Endothelial cell of umbilical vein (primary cell): ENCODE results near the gene GPR78. TPM values are rescaled to one million over a fixed set of nuclear protein-coding genes. Genes with fewer than 3 reads are reported as not detected.

Source experiments
- BruUV-seq: library from RNA; stranded (reverse); fragments of 400-500 nt; replicated peaks from 2 replicates; lab custom pipeline; 2021; lab: Mats Ljungman, UMichigan
- CTCF ChIA-PET: fragments of 300-600, 350-600 bp; sonication (Branson Sonifier 250); formaldehyde crosslinking; loops from one replicate; lab custom pipeline; 2021; ENCODE audit warnings: antibody characterized with exemption, inconsistent platforms; lab: Charles Lee
- POLR2A ChIA-PET: fragments of 300-600, 350-600 bp; sonication (Branson Sonifier 250); formaldehyde crosslinking; loops from one replicate; lab custom pipeline; 2021; ENCODE audit warnings: antibody characterized with exemption, inconsistent platforms; lab: Charles Lee
- DNase-seq: peaks from one replicate; pipeline ENCODE4 v3.0.0-alpha.2; 2011; ENCODE audit warnings: low read depth, low spot score
- FAIRE-seq: peaks from 2 replicates; lab custom pipeline; 2011; peaks lifted over from hg19 to GRCh38; lab: Jason Lieb, UNC
- H2AFZ ChIP-seq: 2 replicates; pipeline ENCODE4 v1.6.0; 2012; ENCODE audit warnings: low read depth, low read length, control low read depth, inconsistent platforms
- H3K27ac ChIP-seq: 2 replicates; pipeline ENCODE4 v1.5.1; 2011; ENCODE audit warnings: low read depth, mild to moderate bottlenecking, control low read depth, low read length, moderate library complexity; ENCODE audit not compliant: insufficient read depth
- H3K27me3 ChIP-seq, 2 experiments: 2 replicates each; pipeline versions ENCODE4 v1.6.0 to v1.6.1; 2011; ENCODE audit warnings: low read length in 2 of 2, mixed read lengths in 1 of 2; ENCODE audit not compliant: control insufficient read depth in 2 of 2, insufficient read depth in 2 of 2
- H3K36me3 ChIP-seq, 2 experiments: 2 replicates in 1 of 2; 3 replicates in 1 of 2; pipeline ENCODE4 v1.5.1; 2011; ENCODE audit warnings: low read length in 2 of 2, mild to moderate bottlenecking in 1 of 2, moderate library complexity in 1 of 2; ENCODE audit not compliant: control insufficient read depth in 2 of 2, insufficient read depth in 2 of 2; ENCODE audit errors: extremely low read depth in 1 of 2
- H3K4me1 ChIP-seq: 3 replicates; pipeline ENCODE4 v1.5.1; 2011; ENCODE audit warnings: mild to moderate bottlenecking, low read length; ENCODE audit not compliant: control insufficient read depth, insufficient read depth; ENCODE audit errors: extremely low read depth
- H3K4me2 ChIP-seq: 2 replicates; pipeline ENCODE4 v1.6.1; 2011; ENCODE audit warnings: low read length, control low read depth, mixed read lengths; ENCODE audit not compliant: insufficient read depth
- H3K4me3 ChIP-seq, 3 experiments: fragments of 200-600 bp in 1 of 3; sonication (generic), shearing (Covaris generic) in 1 of 3; replicated peaks in 1 of 3; 2 replicates each; pipeline ENCODE4 v1.5.1; 2011 to 2016; ENCODE audit warnings: control low read depth in 3 of 3, low read length in 3 of 3, mild to moderate bottlenecking in 2 of 3, inconsistent platforms in 1 of 3, low read depth in 1 of 3, moderate library complexity in 1 of 3; ENCODE audit not compliant: insufficient read depth in 1 of 3
- H3K79me2 ChIP-seq: 2 replicates; pipeline ENCODE4 v1.6.0; 2012; ENCODE audit warnings: low read length, inconsistent platforms; ENCODE audit not compliant: control insufficient read depth, insufficient read depth
- H3K9ac ChIP-seq: replicated peaks from 2 replicates; pipeline ENCODE3; 2011; ENCODE audit warnings: low read length, control low read depth; ENCODE audit not compliant: insufficient read depth; ENCODE audit errors: extremely low read depth
- H3K9me1 ChIP-seq: replicated peaks from 3 replicates; pipeline ENCODE4 v1.6.0; 2011; ENCODE audit warnings: mild to moderate bottlenecking, low read length; ENCODE audit not compliant: control insufficient read depth, insufficient read depth; ENCODE audit errors: extremely low read depth
- H3K9me3 ChIP-seq: replicated peaks from 2 replicates; pipeline ENCODE4 v1.5.1; 2012; ENCODE audit warnings: low read length, inconsistent platforms; ENCODE audit not compliant: control insufficient read depth, insufficient read depth
- H4K20me1 ChIP-seq: replicated peaks from 2 replicates; pipeline ENCODE3; 2011; ENCODE audit warnings: mild to moderate bottlenecking, low read length; ENCODE audit not compliant: control insufficient read depth, insufficient read depth; ENCODE audit errors: extremely low read depth
- GATA2 ChIP-seq: IDR thresholded peaks from 2 replicates; pipeline ENCODE4 v1.7.0; 2011; ENCODE audit warnings: low read depth, mild to moderate bottlenecking, moderate library complexity, mixed read lengths, low read length; ENCODE audit not compliant: insufficient read length, insufficient read depth
- POLR2A ChIP-seq: IDR thresholded peaks from 2 replicates; pipeline ENCODE4 v1.6.1; 2012; ENCODE audit warnings: low read depth, mild to moderate bottlenecking, control low read depth, low read length
- POLR2AphosphoS5 ChIP-seq: IDR thresholded peaks from 2 replicates; pipeline ENCODE4 v1.6.1; 2012; ENCODE audit warnings: low read depth, mild to moderate bottlenecking, control low read depth, low read length, moderate library complexity; ENCODE audit not compliant: insufficient read depth
- dilution Hi-C: fragments of 300-500 bp; cut with MboI; formaldehyde crosslinking; loops from one replicate; pipeline ENCODE4 v1.15.0; 2019; ENCODE audit warnings: low sequenced_read_pairs; ENCODE audit not compliant: extremely low pct_ligation_motif_present
- intact Hi-C: fragments of 100-400 bp; cut with micrococcal nuclease; formaldehyde crosslinking; loops from one replicate; pipeline ENCODE4 v1.10.0; 2022
- polyA plus RNA-seq, 4 experiments: library from polyadenylated mRNA; depleted of rRNA in 3 of 4; stranded (reverse) in 3 of 4; unstranded in 1 of 4; fragments of >200 nt; gene quantifications; 2 replicates each; pipeline versions ENCODE4 v1.2.1 to v1.2.3, GENCODE V29; 2011 to 2012; ENCODE audit warnings: missing spikeins in 1 of 4
- total RNA-seq: library from RNA; stranded (reverse); gene quantifications from 2 replicates; pipeline ENCODE4 v1.2.3, GENCODE V29; 2021

Gene GPR78
- total and polyA plus RNA-seq, 2 donors (not counting 3 experiments of a cell fraction or from before 2014, with no cell fraction given): not detected

- Histone ChIP-seq H3K79me2 (no peaks in the 10 kb centered on the region), H3K9me3 (no peaks in the 10 kb centered on the region), H3K27me3 (no peaks in the 10 kb centered on the region), H3K4me2 (no peak overlapping the region), H3K9ac (no peak overlapping the region), H3K4me3 (no peak overlapping the region), H3K9me1 (no peaks in the 10 kb centered on the region), H2AFZ (no peak overlapping the region), H3K4me1 (no peaks in the 10 kb centered on the region), H4K20me1 (no peaks in the 10 kb centered on the region), H3K36me3 (no peaks in the 10 kb centered on the region), H3K27ac (no peak overlapping the region)
- FAIRE-seq (no peak), DNase-seq (no peak)
- ChIA-PET CTCF (no interaction called here), POLR2A (no interaction called here)
- no peak for TF ChIP-seq GATA2
- dilution Hi-C loops (no loop called here), intact Hi-C loops (no loop called here)
- no TSS peak for BruUV-seq
Observed at GRCh38 chr4:8558080-8558960, 21.9 kb upstream of the GPR78 start.

DNA sequence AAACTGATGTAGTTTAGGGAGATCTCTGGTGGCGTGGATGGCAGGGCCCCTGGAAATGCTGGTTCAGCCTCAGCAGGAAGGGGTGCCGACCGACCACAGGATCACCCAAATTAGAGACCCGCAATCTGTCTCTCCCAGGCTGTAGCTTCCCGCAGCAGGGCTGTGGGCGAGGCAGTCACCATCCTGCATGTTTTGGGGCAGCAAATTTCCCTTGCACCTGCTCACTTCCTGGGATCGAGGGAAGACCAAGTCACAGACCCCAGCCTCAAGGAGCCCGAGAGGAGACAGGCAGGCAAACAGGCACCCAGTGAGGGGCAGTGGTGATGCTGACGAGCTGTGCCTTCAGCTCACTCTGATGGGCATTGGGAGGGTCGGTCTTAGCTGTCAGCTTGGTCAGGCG, 21.2 kb upstream of the GPR78 start:
- H4K20me1 ChIP-seq: no peaks in the 10 kb centered on the region
- dilution Hi-C loops: no loop called here
- ChIA-PET CTCF (no interaction called here), POLR2A (no interaction called here)
- no peaks in the 10 kb centered on the region for H3K9me1 ChIP-seq
- no peaks in the 10 kb centered on the region for H3K4me1 ChIP-seq
- H3K9ac ChIP-seq: no peak overlapping the region
- H3K9me3 ChIP-seq: no peaks in the 10 kb centered on the region
- FAIRE-seq (no peak), DNase-seq (no peak)
- intact Hi-C loops: no loop called here
- H3K27ac ChIP-seq: no peak overlapping the region
- no peak overlapping the region for H2AFZ ChIP-seq
- H3K4me3 ChIP-seq: no peak overlapping the region
- H3K4me2 ChIP-seq: no peak overlapping the region
- no peak for TF ChIP-seq POLR2AphosphoS5
- TF ChIP-seq POLR2A: no peak
- H3K36me3 ChIP-seq: no peaks in the 10 kb centered on the region
- no peaks in the 10 kb centered on the region for H3K79me2 ChIP-seq
- no peaks in the 10 kb centered on the region for H3K27me3 ChIP-seq
- no TSS peak for BruUV-seq
